SK-N-SH (cell line): Measurements from ENCODE around the gene TRIM29. TPM values are rescaled to one million over a fixed set of nuclear protein-coding genes. Genes with fewer than 3 reads are reported as not detected.

Source experiments
- CTCF ChIA-PET: fragments of 300-600, 350-600 bp; formaldehyde crosslinking; extraction: SDS; loops from one replicate; lab custom pipeline; 2021; lab: Yijun Ruan, JAX
- POLR2A ChIA-PET: fragments of 350-600 bp; sonication (Branson Sonifier 250); formaldehyde crosslinking; extraction: SDS; loops from one replicate; lab custom pipeline; 2020; ENCODE audit warnings: antibody characterized with exemption, inconsistent platforms; lab: Yijun Ruan, JAX
- DNase-seq: peaks from one replicate; pipeline ENCODE4 v3.0.0; 2012
- H2AFZ ChIP-seq: fragments of 200-600 bp; sonication (generic); 2 replicates; pipeline ENCODE4 v1.8.1; 2016; ENCODE audit warnings: antibody characterized with exemption, mild to moderate bottlenecking, low read depth
- H3F3A ChIP-seq: fragments of 200-600 bp; sonication (generic); replicated peaks from 2 replicates; pipeline ENCODE3; 2016; ENCODE audit warnings: antibody characterized with exemption, mild to moderate bottlenecking; ENCODE audit not compliant: insufficient read depth
- H3K27ac ChIP-seq, 2 experiments: fragments of 200-500 bp in 1 of 2; fragments of 200-600 bp in 1 of 2; sonication (Bioruptor generic) in 1 of 2; sonication (generic), shearing (Covaris generic) in 1 of 2; 2 replicates each; pipeline versions ENCODE4 v1.5.1 to v1.6.1; 2014 to 2016; ENCODE audit warnings: low read depth in 2 of 2, inconsistent platforms in 1 of 2, low read length in 1 of 2, mild to moderate bottlenecking in 1 of 2, mixed read lengths in 1 of 2
- H3K27me3 ChIP-seq: fragments of 200-600 bp; sonication (generic), shearing (Covaris generic); 2 replicates; pipeline ENCODE4 v1.6.1; 2016; ENCODE audit warnings: mixed run types; ENCODE audit not compliant: insufficient read depth
- H3K36me3 ChIP-seq, 2 experiments: fragments of 200-500 bp in 1 of 2; fragments of 200-600 bp in 1 of 2; sonication (Bioruptor generic) in 1 of 2; sonication (generic) in 1 of 2; replicated peaks in 1 of 2; 2 replicates each; pipeline versions ENCODE3 to v1.5.1; 2014 to 2016; ENCODE audit warnings: low read length in 1 of 2, mild to moderate bottlenecking in 1 of 2; ENCODE audit not compliant: insufficient read depth in 2 of 2, control insufficient read depth in 1 of 2
- H3K4me1 ChIP-seq, 2 experiments: fragments of 200-500 bp in 1 of 2; fragments of 200-600 bp in 1 of 2; sonication (Bioruptor generic) in 1 of 2; sonication (generic), shearing (Covaris generic) in 1 of 2; 2 replicates each; pipeline versions ENCODE4 v1.5.1 to v1.6.1; 2014 to 2016; ENCODE audit warnings: low read depth in 1 of 2, low read length in 1 of 2, mixed run types in 1 of 2; ENCODE audit not compliant: insufficient read depth in 2 of 2, control insufficient read depth in 1 of 2
- H3K4me2 ChIP-seq: fragments of 200-600 bp; sonication (generic), shearing (Covaris generic); 2 replicates; pipeline ENCODE4 v1.6.1; 2017; ENCODE audit warnings: mixed run types
- H3K4me3 ChIP-seq, 2 experiments: fragments of 200-500 bp in 1 of 2; fragments of 200-600 bp in 1 of 2; sonication (Bioruptor generic) in 1 of 2; sonication (generic), shearing (Covaris generic) in 1 of 2; 2 replicates each; pipeline versions ENCODE4 v1.5.1 to v1.8.1; 2014 to 2016; ENCODE audit warnings: low read depth in 2 of 2, inconsistent platforms in 1 of 2, low read length in 1 of 2, mild to moderate bottlenecking in 1 of 2, mixed read lengths in 1 of 2, moderate library complexity in 1 of 2
- H3K79me2 ChIP-seq: fragments of 200-600 bp; sonication (generic); 2 replicates; pipeline ENCODE4 v1.8.1; 2017; ENCODE audit warnings: mild to moderate bottlenecking; ENCODE audit not compliant: insufficient read depth
- H3K9ac ChIP-seq: fragments of 200-600 bp; sonication (generic); 2 replicates; pipeline ENCODE4 v1.6.1; 2017; ENCODE audit warnings: mixed run types
- H3K9me2 ChIP-seq: fragments of 200-600 bp; sonication (generic); 2 replicates; pipeline ENCODE4 v1.6.1; 2017; ENCODE audit warnings: mixed run types
- H3K9me3 ChIP-seq: fragments of 200-600 bp; sonication (generic); 2 replicates; pipeline ENCODE4 v1.6.1; 2017; ENCODE audit warnings: mixed run types, mild to moderate bottlenecking, moderate library complexity
- H4K20me1 ChIP-seq: fragments of 200-600 bp; sonication (generic); 2 replicates; pipeline ENCODE4 v1.6.1; 2017; ENCODE audit warnings: mild to moderate bottlenecking, mixed run types; ENCODE audit not compliant: insufficient read depth
- CHD2 ChIP-seq: fragments of 150-350 bp; IDR thresholded peaks from 2 replicates; pipeline ENCODE4 v1.6.1; 2018; ENCODE audit warnings: low read length; ENCODE audit not compliant: partially characterized antibody
- EP300 ChIP-seq, 2 experiments: IDR thresholded peaks; 2 replicates each; pipeline versions ENCODE4 v1.4.0 to v1.6.1; 2012; ENCODE audit warnings: borderline replicate concordance in 1 of 2, low read depth in 1 of 2, low read length in 1 of 2
- FOXJ3 ChIP-seq: sonication (generic); formaldehyde crosslinking; IDR thresholded peaks from 2 replicates; pipeline ENCODE4 v1.5.1; 2020; ENCODE audit warnings: mild to moderate bottlenecking, missing genetic modification reagents
- GABPA ChIP-seq: IDR thresholded peaks from 2 replicates; pipeline ENCODE4 v1.4.0; 2012; ENCODE audit warnings: low read depth, mild to moderate bottlenecking
- MXI1 ChIP-seq: IDR thresholded peaks from 2 replicates; pipeline ENCODE4 v1.6.1; 2012; ENCODE audit warnings: mild to moderate bottlenecking, low read depth, low read length, improper control_type of control experiment
- RCOR1 ChIP-seq: fragments of 150-350 bp; IDR thresholded peaks from 2 replicates; pipeline ENCODE4 v1.6.1; 2017; ENCODE audit warnings: antibody characterized with exemption, low read length
- RXRA ChIP-seq: IDR thresholded peaks from 2 replicates; pipeline ENCODE4 v1.4.0; 2012; ENCODE audit warnings: low read depth, mild to moderate bottlenecking, borderline replicate concordance
- YY1 ChIP-seq: IDR thresholded peaks from 2 replicates; pipeline ENCODE4 v1.4.0; 2012; ENCODE audit warnings: low read depth, mild to moderate bottlenecking
- WGBS: methylation state at CpG from one replicate; pipeline ENCODE4 v1.1.6; 2017; ENCODE audit warnings: low lambda C conversion rate; 5-methylcytosine and 5-hydroxymethylcytosine counted together
- polyA plus RNA-seq, 3 experiments: library from polyadenylated mRNA; depleted of rRNA; stranded (reverse); fragments of >200 nt; gene quantifications; 2 replicates each; pipeline ENCODE4 v1.2.3, GENCODE V29; 2012
- TF ChIP-seq, protein P1 (sequence below): IDR thresholded peaks from 2 replicates; pipeline ENCODE4 v1.6.1; 2012; ENCODE audit warnings: mild to moderate bottlenecking, low read depth, low read length, moderate library complexity
- TF ChIP-seq, protein P2 (sequence below): IDR thresholded peaks from 2 replicates; pipeline ENCODE4 v1.4.0; 2012; ENCODE audit warnings: low read depth, borderline replicate concordance

Gene TRIM29
- polyA plus RNA-seq, 1 of the 3 experiments (the other 2 are of a cell fraction) = 0.03 TPM

DNA sequence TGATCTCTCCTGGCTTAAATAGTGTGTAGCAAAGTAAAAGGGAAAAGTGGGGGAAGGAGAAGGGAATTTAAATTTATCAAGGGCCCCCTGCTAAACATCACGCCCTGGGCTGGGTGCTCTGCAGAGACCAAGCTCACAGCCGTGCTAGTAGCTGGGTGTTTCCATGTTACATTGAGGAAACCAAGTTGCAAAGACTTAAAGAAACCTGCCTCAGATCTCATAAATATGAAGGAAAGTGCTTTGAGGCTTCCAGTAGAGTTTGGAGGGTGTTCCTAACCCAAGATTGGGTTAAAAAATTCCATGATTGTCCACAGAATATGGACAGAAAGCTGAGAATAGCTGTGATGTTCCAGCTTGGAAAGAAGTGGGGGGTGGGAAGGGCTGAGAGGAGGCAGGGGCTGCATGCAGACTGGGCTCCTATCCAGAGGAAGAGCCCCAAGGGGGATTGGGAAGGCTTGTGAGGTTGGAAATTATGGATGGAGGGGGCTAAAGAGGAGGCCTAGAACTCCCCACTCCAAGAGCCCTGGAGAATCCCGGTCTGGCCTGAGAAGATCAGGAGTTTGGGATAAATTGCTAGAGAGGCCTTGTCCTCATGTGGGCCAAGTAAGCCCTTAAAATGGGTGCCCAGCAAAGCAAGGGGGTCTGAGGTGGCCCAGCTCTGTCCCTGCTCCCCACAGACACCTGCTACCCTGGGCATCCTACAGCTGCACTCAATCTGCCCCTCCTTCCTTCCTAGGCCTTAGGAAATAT is 48.0 kb upstream of the TRIM29 start:
- TF ChIP-seq GABPA (no peak), EP300 (IDR thresholded peaks at IDR 0.05; ENCODE audit: borderline replicate concordance in 1 of 2, low read depth in 1 of 2, low read length in 1 of 2) (peak in 1 of 2 experiments; percentile 16; a peak in 1 of 4 replicates), RXRA (no peak), CHD2 (peak; percentile 28), YY1 (no peak)
- TF ChIP-seq, all 33 proteins: peak for 2
- POLR2A ChIA-PET = no interaction called here
- H3K9me2 ChIP-seq = no peaks in the 10 kb centered on the region
- H3F3A ChIP-seq = no peaks in the 10 kb centered on the region
- H2AFZ ChIP-seq = no peak overlapping the region
- no peaks in the 10 kb centered on the region for H3K9me3 ChIP-seq
- WGBS = 79% methylated on average over 3 of the region's 3 CpGs
- peak; percentile 53 for DNase-seq
- CTCF ChIA-PET = interaction anchor here (0.9 to 5.3 kb wide), 8 partner anchors 9 to 823 kb away, joined by 3 to 33 read pairs (median 4); no protein-coding TSS in a partner anchor
- no peak overlapping the region for H3K4me3 ChIP-seq
- H4K20me1 ChIP-seq = no peaks in the 10 kb centered on the region
- H3K27ac ChIP-seq = peak overlapping the region in 1 of 2 experiments; percentile 91; a peak in 2 of 4 replicates
- H3K79me2 ChIP-seq = no peaks in the 10 kb centered on the region
- H3K27me3 ChIP-seq = peaks cover 9% of the 10 kb centered on the region; the same call in 1 of the 2 replicates
- no peak overlapping the region for H3K4me2 ChIP-seq
- H3K4me1 ChIP-seq = peaks cover 0 to 64% of the 10 kb centered on the region in 2 experiments; a peak in 2 of 4 replicates
- no peaks in the 10 kb centered on the region for H3K36me3 ChIP-seq
- H3K9ac ChIP-seq = no peak overlapping the region

DNA sequence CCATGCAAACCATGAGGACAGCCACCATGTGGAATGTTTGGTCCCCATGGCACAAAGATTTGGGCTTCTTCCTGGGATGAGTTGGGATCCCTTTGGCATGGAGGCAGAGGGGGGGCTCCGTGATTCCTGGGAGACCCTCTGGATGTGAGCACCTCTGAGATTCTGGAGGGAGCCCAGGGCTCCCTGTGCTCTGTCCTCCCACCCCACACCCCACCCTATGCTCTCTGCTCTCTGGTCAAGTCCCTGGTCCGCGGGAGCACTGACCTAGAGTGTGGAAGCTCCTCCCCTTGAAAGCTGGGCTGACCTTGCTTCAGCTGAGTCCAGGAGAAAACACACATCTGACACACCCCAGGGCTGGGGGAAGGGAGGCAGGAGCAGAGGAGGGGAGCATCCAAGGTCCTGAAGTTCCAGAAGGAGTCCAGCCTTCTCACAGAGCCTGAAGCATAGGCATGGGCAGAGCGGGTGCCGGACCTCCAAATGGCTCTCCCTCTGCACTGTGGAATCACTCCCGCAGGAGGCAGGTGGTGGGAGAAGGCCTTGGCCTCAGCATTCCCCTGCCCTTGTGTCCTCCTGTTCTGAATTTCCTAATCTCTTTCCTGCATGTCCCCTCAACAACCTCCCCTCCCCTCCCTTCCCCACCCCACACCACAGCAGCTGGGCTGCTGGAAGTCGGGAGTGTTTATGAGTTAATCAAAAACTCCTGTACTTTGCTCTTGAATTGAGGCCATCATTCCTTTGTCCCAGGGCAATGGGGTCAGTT is 47.2 kb upstream of the TRIM29 start:
- WGBS = 66% methylated on average over 7 of the region's 7 CpGs
- no peaks in the 10 kb centered on the region for H4K20me1 ChIP-seq
- H3K4me1 ChIP-seq = peaks cover 5 to 58% of the 10 kb centered on the region in 2 experiments; a peak in 2 of 4 replicates
- no peaks in the 10 kb centered on the region for H3K36me3 ChIP-seq
- POLR2A ChIA-PET = no interaction called here
- no peaks in the 10 kb centered on the region for H3F3A ChIP-seq
- CTCF ChIA-PET = interaction anchor here (0.9 to 5.3 kb wide), 7 partner anchors 8 to 823 kb away, joined by 3 to 33 read pairs (median 3); no protein-coding TSS in a partner anchor
- H3K9me3 ChIP-seq = no peaks in the 10 kb centered on the region
- no peak overlapping the region for H2AFZ ChIP-seq
- no peaks in the 10 kb centered on the region for H3K79me2 ChIP-seq
- no peak overlapping the region for H3K9ac ChIP-seq
- 0 out of 2 replicates have a peak, but pooled peaks have one; percentile 33 for TF ChIP-seq MXI1
- no peak for TF ChIP-seq FOXJ3 (CRISPR knock-in tag)
- TF ChIP-seq, protein P1, sequence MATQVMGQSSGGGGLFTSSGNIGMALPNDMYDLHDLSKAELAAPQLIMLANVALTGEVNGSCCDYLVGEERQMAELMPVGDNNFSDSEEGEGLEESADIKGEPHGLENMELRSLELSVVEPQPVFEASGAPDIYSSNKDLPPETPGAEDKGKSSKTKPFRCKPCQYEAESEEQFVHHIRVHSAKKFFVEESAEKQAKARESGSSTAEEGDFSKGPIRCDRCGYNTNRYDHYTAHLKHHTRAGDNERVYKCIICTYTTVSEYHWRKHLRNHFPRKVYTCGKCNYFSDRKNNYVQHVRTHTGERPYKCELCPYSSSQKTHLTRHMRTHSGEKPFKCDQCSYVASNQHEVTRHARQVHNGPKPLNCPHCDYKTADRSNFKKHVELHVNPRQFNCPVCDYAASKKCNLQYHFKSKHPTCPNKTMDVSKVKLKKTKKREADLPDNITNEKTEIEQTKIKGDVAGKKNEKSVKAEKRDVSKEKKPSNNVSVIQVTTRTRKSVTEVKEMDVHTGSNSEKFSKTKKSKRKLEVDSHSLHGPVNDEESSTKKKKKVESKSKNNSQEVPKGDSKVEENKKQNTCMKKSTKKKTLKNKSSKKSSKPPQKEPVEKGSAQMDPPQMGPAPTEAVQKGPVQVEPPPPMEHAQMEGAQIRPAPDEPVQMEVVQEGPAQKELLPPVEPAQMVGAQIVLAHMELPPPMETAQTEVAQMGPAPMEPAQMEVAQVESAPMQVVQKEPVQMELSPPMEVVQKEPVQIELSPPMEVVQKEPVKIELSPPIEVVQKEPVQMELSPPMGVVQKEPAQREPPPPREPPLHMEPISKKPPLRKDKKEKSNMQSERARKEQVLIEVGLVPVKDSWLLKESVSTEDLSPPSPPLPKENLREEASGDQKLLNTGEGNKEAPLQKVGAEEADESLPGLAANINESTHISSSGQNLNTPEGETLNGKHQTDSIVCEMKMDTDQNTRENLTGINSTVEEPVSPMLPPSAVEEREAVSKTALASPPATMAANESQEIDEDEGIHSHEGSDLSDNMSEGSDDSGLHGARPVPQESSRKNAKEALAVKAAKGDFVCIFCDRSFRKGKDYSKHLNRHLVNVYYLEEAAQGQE = 0 out of 2 replicates have a peak, but pooled peaks have one; percentile 9
- peak; percentile 14; the same call in 1 of the 2 replicates for TF ChIP-seq RCOR1
- TF ChIP-seq EP300 (IDR thresholded peaks at IDR 0.05; ENCODE audit: borderline replicate concordance in 1 of 2, low read depth in 1 of 2, low read length in 1 of 2) = peak in 1 of 2 experiments; percentile 35; a peak in 1 of 4 replicates
- no peak for TF ChIP-seq GABPA
- TF ChIP-seq, protein P2, sequence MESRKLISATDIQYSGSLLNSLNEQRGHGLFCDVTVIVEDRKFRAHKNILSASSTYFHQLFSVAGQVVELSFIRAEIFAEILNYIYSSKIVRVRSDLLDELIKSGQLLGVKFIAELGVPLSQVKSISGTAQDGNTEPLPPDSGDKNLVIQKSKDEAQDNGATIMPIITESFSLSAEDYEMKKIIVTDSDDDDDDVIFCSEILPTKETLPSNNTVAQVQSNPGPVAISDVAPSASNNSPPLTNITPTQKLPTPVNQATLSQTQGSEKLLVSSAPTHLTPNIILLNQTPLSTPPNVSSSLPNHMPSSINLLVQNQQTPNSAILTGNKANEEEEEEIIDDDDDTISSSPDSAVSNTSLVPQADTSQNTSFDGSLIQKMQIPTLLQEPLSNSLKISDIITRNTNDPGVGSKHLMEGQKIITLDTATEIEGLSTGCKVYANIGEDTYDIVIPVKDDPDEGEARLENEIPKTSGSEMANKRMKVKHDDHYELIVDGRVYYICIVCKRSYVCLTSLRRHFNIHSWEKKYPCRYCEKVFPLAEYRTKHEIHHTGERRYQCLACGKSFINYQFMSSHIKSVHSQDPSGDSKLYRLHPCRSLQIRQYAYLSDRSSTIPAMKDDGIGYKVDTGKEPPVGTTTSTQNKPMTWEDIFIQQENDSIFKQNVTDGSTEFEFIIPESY = no peak
- H3K4me2 ChIP-seq = no peak overlapping the region
- no peaks in the 10 kb centered on the region for H3K9me2 ChIP-seq
- peak; percentile 68 for DNase-seq
- H3K27ac ChIP-seq = peak overlapping the region in 1 of 2 experiments; percentile 91; a peak in 2 of 4 replicates
- H3K27me3 ChIP-seq = peaks cover 8% of the 10 kb centered on the region; the same call in 1 of the 2 replicates
- H3K4me3 ChIP-seq = no peak overlapping the region
